Heart left ventricle (tissue), 16 donors: ENCODE results near the gene MACROH2A2. TPM values are rescaled to one million over a fixed set of nuclear protein-coding genes. Genes with fewer than 3 reads are reported as not detected.

Experiments used
- ATAC-seq, 4 donors: fragments of 200-7000 bp; cut with Tn5 transposase; one replicate each; pipeline ENCODE4 v1.9.1; 2020 to 2022; ENCODE audit warnings: moderate library complexity in 4 of 4, mild to moderate bottlenecking in 3 of 4, moderate number of reproducible peaks in 1 of 4
- DNase-seq, 5 donors: peaks; one replicate each; pipeline ENCODE4 v3.0.0-alpha.2; 2020
- H3K27ac ChIP-seq, 12 donors: fragments of 200-600 bp; sonication (generic) in 4 of 12; one replicate each; pipeline versions ENCODE4 v1.5.0 to v1.8.0; 2016 to 2022; ENCODE audit warnings: mild to moderate bottlenecking in 2 of 12
- H3K27me3 ChIP-seq, 9 donors: fragments of 200-600 bp; sonication (generic) in 2 of 9; one replicate each; pipeline versions ENCODE4 v1.5.1 to v1.8.0; 2016 to 2022; ENCODE audit warnings: mild to moderate bottlenecking in 3 of 9
- H3K36me3 ChIP-seq, 9 donors: fragments of 200-600 bp; sonication (generic) in 2 of 9; one replicate each; pipeline versions ENCODE4 v1.5.0 to v1.8.0; 2018 to 2022; ENCODE audit warnings: mild to moderate bottlenecking in 2 of 9
- H3K4me1 ChIP-seq, 12 donors: fragments of 200-600 bp; sonication (generic) in 4 of 12; one replicate each; pipeline versions ENCODE4 v1.5.0 to v1.8.0; 2016 to 2022; ENCODE audit warnings: mild to moderate bottlenecking in 3 of 12
- H3K4me3 ChIP-seq, 12 donors: fragments of 200-600 bp; sonication (generic) in 4 of 12; one replicate each; pipeline versions ENCODE4 v1.5.0 to v1.8.0; 2017 to 2022; ENCODE audit warnings: mild to moderate bottlenecking in 9 of 12, moderate library complexity in 4 of 12
- H3K9me3 ChIP-seq, 12 donors: fragments of 200-600 bp; sonication (generic) in 4 of 12; one replicate each; pipeline versions ENCODE4 v1.5.0 to v1.8.0; 2016 to 2022; ENCODE audit warnings: mild to moderate bottlenecking in 1 of 12
- POLR2A ChIP-seq, 2 donors: fragments of 450-650 bp; IDR thresholded peaks; one replicate each; pipeline ENCODE4 v1.6.1; 2017; ENCODE audit warnings: antibody characterized with exemption in 2 of 2, mild to moderate bottlenecking in 2 of 2, moderate library complexity in 2 of 2
- WGBS, 4 donors: extraction: QIAGEN DNeasy Blood & Tissue Kit in 2 of 4; methylation state at CpG; one replicate each; pipeline versions ENCODE4 v1.1.5 to v1.1.7; 2013 to 2018; 5-methylcytosine and 5-hydroxymethylcytosine counted together
- intact Hi-C, 10 donors: fragments of 100-400 bp; cut with DNase I; formaldehyde crosslinking; loops; one replicate each; pipeline versions ENCODE4 v1.11.1 to v1.14.2; 2022
- polyA plus RNA-seq, 2 donors: library from polyadenylated mRNA; stranded (reverse); fragments of 200-250 nt; gene quantifications; one replicate each; pipeline ENCODE4 v1.2.3, GENCODE V29; 2013
- total RNA-seq, 9 donors: library from RNA; depleted of rRNA in 2 of 9; stranded (reverse); fragments of >200 nt in 2 of 9; fragmentation: NEBNext Ultra II Directional in 3 of 9; extraction: Animal tissue kit (Norgen Biotek cat#: 25700) in 3 of 9; gene quantifications; one replicate each; pipeline versions ENCODE4 v1.1.0 to v1.2.4, GENCODE V29; 2016 to 2023
- TF ChIP-seq, protein P1 (sequence below), 12 donors: fragments of 200-600 bp; sonication (generic) in 4 of 12; IDR thresholded peaks; one replicate each; pipeline versions ENCODE4 v1.5.0 to v1.8.0; 2018 to 2022; ENCODE audit warnings: antibody characterized with exemption in 12 of 12, mild to moderate bottlenecking in 5 of 12
- donor health status: ischemic (EF 13 %, LVEDD 7.1; RV severe dilation, severe dysfunction).
- donor health status: healthy with polysubstance abuse.
- donor health status: DM: no; HTN: yes; CAD: no.
- donor health status: DM: no; HTN: no; CAD: no.
- donor health status: ischemic (EF 25% LVEDD 6.9; RV normal size, moderate dysfunction).
- donor health status: ischemic (EF 25% LVEDD 5.7; RV mildly dilated, moderate dysfunction).
- donor health status: healthy.
- donor health status: DM: yes; HTN: yes; CAD: no.
- donor health status: ischemic (EF 35%, LVEDD 5.7; RV mildly dilated, moderate dysfunction).
- donor health status: nonischemic (EF 11% LVEDD 7.7; RV severe dilation, severe dysfunction).
- donor health status: DM: yes; HTN: yes; CAD: no.
- donor health status: PGD.
- donor health status: ischemic (EF 29% LVEDD 5.4; RV normal size, mild dysfunction).
- donor health status: nonischemic (EF 23%, LVEDD 6.1; RV moderate dilation, normal function).

MACROH2A2 gene
- total and polyA plus RNA-seq, 11 donors, result 11.8 to 21.3 (median 13.3) TPM

DNA sequence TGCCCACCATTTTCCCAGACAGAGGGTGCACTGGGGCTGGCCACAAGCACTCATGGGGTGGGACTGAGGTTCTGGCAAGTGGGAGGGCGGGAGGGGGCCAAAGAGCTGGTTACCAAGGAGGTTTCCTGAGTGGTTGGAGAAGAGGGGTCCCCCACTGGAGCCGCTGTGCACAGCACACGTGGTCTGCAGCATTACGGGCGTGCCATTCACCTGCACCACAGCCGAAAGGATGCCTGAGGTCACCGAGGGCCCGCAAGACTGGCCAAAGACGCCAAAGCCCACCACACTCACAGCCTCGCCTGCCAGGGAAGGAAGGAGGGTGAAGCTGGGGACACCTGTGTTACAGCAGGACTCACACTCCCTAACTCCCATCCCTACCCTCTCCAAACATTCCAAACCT, 89.9 kb downstream of the MACROH2A2 start:
- 94 to 98% (median 96%) methylated on average over 9 to 10 of the region's 10 CpGs for WGBS, 4 donors
- TF ChIP-seq, protein P1, sequence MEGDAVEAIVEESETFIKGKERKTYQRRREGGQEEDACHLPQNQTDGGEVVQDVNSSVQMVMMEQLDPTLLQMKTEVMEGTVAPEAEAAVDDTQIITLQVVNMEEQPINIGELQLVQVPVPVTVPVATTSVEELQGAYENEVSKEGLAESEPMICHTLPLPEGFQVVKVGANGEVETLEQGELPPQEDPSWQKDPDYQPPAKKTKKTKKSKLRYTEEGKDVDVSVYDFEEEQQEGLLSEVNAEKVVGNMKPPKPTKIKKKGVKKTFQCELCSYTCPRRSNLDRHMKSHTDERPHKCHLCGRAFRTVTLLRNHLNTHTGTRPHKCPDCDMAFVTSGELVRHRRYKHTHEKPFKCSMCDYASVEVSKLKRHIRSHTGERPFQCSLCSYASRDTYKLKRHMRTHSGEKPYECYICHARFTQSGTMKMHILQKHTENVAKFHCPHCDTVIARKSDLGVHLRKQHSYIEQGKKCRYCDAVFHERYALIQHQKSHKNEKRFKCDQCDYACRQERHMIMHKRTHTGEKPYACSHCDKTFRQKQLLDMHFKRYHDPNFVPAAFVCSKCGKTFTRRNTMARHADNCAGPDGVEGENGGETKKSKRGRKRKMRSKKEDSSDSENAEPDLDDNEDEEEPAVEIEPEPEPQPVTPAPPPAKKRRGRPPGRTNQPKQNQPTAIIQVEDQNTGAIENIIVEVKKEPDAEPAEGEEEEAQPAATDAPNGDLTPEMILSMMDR (IDR thresholded peaks at IDR 0.05), result no peak
- no peak for TF ChIP-seq POLR2A (IDR thresholded peaks at IDR 0.05)
- intact Hi-C loops, result no loop called here
- Histone ChIP-seq H3K9me3 (no peaks in the 10 kb centered on the region), H3K4me3 (no peak overlapping the region), H3K27ac (no peak overlapping the region), H3K27me3 (no peaks in the 10 kb centered on the region), H3K36me3 (peaks cover 0 to 16% (median 6%) of the 10 kb centered on the region in 9 donors), H3K4me1 (peaks cover 0 to 31% (median 15%) of the 10 kb centered on the region in 12 donors)
- no peak for DNase-seq
- ATAC-seq, result no peak

DNA sequence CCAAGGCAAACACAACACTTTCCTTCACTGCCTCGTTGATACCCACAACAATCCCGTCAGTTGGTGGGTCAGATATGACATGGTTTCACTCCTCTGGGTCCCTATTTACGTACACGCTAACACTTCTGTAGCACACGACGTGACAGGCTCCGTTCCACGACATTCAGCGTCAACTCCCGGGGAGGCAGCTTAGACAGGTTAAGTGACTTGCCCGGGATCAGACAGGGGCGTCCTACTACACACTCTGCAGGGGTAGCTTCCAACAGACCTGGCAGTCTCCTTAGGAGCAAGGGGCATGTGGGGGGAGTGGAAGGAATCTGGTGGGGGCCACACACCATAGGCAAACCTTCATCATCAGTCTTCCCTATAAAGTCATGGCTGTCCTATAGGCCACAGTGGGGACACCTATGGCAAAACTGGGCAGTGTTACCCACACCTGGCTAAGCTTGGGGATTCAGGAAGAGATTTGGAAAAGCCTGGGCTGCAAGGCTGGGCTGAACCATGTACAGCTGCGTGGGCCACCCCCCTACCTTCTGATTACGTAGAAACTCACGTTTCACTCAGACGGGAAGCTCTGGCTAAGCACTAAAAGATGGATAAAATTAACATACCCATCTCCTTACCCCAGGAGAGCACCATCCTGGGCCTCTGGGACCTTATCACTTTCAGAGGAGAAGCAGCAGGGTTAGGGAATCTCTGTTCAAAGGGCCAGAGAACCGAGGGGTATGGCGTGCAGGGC, 91.9 kb downstream of the MACROH2A2 start:
- WGBS, 4 donors, result 86 to 88% (median 87%) methylated on average over 18 of the region's 18 CpGs

DNA sequence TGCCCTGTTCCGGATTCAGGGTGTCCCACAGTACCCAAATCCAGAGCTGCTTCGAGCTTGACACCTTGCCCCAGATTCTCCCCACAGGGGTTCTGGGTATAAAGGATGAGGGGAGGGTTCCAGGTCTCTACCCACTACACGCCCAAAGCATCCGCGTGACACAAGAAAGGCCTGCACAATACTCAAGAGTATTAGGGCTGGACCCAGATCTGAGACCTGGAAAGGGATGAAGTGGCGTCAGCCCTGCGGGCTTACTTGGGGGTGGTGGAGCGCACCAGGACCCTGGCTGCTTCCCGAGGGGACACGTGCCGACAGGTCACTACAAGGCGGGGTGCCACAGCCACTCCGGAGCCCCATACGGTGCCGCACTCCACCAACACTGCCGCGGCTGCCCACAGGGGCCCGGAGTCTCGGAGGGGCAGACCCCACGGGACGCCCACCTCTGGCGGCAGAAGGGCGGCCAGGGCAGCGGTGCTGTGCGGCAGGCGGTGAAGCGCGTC, 92.6 kb downstream of the MACROH2A2 start:
- TF ChIP-seq, protein P1 (IDR thresholded peaks at IDR 0.05), result no peak
- TF ChIP-seq POLR2A (IDR thresholded peaks at IDR 0.05), result no peak
- Histone ChIP-seq H3K27ac (peak overlapping the region; percentile 73 to 95 (median 90)), H3K36me3 (peaks cover 0 to 25% (median 13%) of the 10 kb centered on the region in 9 donors), H3K9me3 (no peaks in the 10 kb centered on the region), H3K4me3 (peak overlapping the region; percentile 38 to 97 (median 80)), H3K4me1 (peaks cover 0 to 33% (median 15%) of the 10 kb centered on the region in 12 donors), H3K27me3 (no peaks in the 10 kb centered on the region)
- DNase-seq (peak in 2 of 5 donors; percentile 25 to 34), ATAC-seq (peak in 2 of 4 donors; percentile 6 to 10)
- intact Hi-C loops, result no loop called here
- 10 to 18% (median 12%) methylated on average over 17 to 28 of the region's 28 CpGs for WGBS, 4 donors

More for the DNA sequence above, 91.9 kb downstream of the MACROH2A2 start:
- DNase-seq (no peak), ATAC-seq (no peak)
- Histone ChIP-seq H3K27me3 (no peaks in the 10 kb centered on the region), H3K9me3 (no peaks in the 10 kb centered on the region), H3K36me3 (peaks cover 0 to 22% (median 11%) of the 10 kb centered on the region in 9 donors), H3K27ac (peak overlapping the region in 3 of 12 donors; percentile 89 to 95 (median 94)), H3K4me1 (peaks cover 0 to 33% (median 15%) of the 10 kb centered on the region in 12 donors), H3K4me3 (peak overlapping the region in 9 of 12 donors; percentile 69 to 97 (median 87))
- no peak for TF ChIP-seq POLR2A (IDR thresholded peaks at IDR 0.05)
- TF ChIP-seq, protein P1 (IDR thresholded peaks at IDR 0.05), result no peak
- intact Hi-C loops, result no loop called here
